Effector CD8-positive, alpha-beta T cell (primary cell): ENCODE results near the gene URB2.
"Not testable (repeated sequence)": the region's sequence is repeated elsewhere in the genome, so short reads cannot be mapped to it uniquely, and the experiment has no call there.

Experiments used
- DNase-seq: peaks from one replicate; lab custom pipeline; 2025; lab: John Stamatoyannopoulos, UW
- total RNA-seq, 4 experiments: gene quantifications; one replicate each; lab custom pipeline; 2026; lab: John Stamatoyannopoulos, UW

The URB2 gene
- total RNA-seq: 30.3 to 73.6 (median 34.6) reads per million in 4 experiments

DNA sequence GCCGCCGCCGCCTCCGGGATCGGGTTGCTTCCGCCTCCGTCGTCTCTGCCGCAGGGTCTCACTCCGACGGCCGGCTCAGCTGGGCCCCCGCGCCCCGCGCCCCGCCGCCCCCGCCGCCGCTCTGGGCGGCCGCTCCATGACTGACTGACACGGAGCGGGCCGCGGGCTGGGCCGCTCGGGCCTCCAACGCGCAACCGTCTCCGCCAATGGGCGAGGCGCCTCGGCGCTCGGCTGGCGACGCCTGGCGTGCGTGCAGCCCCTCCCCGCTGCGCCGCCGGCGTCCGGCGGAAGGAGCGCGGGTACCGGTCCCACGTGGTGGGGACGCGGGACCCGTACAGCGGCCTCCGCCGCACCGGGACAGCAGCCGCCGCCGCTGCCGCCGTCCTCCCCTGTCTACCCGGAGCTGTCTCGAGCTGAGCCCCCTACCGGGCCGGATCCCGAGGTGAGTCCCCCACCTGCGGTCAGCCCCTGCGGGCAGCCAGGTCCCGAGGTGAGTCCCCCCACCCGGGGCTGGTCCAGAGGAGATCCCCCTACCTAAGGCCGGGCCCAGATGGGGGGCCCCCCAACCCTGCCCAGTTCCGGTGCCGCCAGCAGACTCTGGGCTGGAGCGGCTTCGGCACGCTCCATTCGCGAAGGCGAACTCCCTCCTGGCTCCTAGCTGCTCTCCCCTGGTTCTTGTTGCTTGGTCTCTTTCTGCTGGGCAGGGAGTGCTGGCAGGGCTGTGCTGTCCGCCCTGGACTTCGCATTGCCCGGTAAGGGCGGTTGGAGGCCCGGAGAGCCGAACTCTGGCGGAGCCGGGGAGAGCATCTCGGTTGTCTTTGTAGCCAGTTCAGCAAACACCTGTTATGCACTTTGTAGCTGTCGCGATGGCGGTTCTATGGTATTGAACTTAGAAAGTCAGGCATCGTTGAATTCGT lies at the start of gene URB2, which contains the start of gene TAF5L:
Gene URB2 (plus strand): TSS at position 333 of the 917 bp plus-strand sequence. CDS start 1,387 bp downstream, outside the sequence.
Gene TAF5L (minus strand): TSS at position 208 of the 917 bp plus-strand sequence. CDS start 11,640 bp downstream, outside the sequence.
- DNase-seq: peak; percentile 71

DNA sequence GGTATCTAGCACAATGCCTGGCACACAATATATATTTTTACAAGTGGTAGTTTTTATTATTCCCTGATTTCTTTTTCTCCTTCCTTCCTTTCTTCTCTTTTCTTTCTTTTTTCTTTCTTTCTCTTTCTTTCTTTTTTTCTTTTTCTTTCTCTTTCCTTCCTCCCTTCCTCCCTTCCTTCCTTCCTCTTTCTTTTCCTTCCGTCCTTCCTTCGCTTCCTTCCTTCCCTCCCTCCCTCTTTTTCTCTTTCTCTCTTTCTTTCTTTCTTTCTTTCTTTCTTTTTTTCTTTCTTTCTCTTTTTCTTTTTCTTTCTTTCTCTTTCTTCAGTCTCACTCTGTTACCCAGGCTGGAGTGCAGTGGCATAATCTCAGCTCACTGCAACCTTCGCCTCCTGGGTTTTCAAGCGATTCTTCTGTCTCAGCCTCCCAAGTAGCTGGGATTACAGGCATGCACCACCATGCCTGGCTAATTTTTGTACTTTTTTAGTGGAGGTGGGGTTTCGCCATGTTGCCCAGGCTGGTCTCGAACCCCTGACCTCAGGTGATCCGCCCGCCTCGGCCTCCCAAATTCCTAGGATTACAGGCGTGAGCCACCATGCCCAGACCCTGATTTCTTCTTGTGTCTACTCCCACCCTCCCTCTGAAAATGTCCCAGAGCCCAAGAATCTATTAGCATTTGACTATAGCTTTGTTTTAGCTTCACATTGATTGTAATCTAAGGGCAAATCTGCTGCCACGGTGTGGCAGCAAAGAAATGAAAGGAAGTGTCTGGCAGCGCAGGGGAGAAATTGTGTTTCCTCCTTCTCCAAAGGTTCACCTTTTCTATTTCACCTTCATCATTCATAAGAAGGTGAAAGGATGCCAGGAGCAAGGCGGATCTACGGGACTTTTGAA lies 47.6 kb upstream of the URB2 start:
- no peak for DNase-seq

DNA sequence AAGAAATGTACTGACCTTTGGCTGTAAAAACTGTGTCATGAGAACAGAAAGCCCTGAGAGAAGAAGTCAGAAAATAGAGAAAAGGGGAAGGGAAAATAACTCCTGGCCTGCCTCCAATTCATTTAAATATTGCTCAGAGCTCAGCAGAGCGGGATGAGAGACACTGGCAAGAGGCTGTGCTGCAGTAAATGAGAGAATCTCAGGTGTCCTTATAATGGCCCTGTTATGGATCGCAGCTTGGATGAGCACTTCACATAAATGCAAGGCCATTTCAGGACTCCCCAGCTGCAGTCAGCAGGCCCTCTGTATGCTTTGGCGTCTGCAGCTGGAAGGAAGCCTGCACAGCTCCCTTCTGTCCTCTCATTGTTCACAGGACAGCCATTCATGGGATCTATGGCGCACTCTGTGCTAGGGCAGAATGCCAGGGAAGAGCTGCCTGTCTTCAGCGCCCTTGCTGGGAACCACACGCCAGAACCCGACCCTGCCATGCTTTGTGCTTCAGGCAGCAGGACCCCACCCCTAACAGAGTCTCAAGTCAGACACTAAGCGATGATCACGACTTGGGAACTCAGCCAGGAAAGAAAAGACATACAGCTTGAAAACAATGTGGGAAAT lies 46.9 kb upstream of the URB2 start:
- no peak for DNase-seq

DNA sequence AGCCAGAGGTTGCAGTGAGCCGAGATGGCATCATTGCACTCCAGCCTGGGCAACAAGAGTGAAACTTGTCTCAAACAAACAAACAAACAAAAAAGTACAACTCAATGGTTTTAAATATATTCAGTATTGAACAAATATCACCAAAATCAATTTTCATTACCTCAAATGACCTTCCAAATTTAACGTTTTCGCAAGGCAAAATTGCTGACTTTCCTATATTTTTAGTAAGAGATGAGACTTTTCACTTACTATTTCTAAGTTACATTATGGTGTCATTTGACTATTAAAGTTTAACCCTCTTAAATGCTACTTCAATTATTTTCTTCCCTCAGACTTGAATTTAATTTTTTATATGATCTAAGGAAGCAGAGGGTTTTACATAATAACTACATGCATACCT lies 44.6 kb upstream of the URB2 start:
- DNase-seq: no peak

DNA sequence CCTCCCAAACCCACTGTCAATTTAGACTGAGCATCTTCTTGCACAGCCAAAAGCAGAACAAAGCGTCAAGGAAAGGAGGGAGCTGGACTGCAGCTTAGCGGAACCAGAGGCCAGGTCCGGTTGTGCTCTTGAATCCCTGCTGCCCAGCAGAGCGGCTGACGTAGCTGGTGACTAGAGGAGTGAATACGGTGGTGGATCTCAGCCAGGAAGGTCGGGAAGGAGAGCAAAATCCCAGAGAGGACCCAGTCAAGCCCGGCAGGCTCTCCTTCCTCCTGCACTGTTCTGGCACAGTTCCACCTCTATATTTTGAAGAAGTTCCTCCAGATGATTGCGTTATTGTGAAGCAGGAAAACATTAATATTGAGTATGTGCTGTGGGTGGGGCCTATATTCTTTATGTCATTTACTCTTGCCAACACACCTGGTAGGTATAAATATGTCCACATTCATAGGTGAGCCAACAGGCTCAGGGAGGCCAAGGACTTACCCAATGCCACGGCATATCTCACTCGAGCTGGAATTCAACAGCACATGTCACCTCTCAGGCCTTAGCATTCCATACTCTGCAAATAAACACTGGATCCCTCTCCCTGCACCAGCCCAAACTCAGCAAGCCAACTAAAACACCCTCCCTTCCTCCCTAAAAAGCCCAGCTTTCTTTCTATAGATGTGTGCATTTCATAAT lies 43.9 kb upstream of the URB2 start:
- no peak for DNase-seq

DNA sequence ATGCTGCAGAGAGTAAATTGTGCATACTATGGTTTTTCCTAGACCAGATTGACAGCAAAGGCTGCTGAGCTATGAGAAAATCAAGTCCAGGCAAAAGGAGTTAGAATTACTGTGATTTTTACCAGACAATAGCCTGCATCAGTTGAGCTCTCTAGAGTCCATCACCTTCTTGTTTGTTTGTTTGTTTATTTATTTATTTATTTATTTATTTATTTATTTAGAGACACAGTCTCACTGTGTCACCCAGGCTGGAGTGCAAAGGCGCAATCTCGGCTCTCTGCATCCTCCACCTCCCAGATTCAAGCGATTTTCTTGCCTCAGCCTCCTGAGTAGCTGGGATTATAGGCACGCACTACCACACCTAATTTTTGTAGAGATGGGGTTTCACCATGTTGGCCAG lies 43.3 kb upstream of the URB2 start:
- no peak for DNase-seq

DNA sequence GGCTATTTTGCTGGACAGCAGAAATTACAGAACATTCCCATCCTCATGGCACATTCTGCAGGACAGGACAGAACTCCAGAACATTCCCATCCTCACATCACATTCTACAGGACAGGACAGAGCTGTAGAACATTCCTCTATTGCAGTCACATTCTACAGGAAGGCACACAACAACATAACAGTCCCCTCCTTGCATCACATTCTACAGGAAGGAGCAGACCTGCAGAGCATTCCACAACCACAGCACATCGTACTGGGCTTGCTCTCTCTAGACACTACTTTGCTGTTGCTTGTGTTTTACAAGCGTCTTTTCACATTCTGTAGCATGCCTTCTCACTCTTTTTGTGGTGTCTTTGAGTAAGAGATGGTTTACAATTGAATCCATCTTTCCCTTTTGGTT lies 40.7 kb upstream of the URB2 start:
- DNase-seq: no peak

DNA sequence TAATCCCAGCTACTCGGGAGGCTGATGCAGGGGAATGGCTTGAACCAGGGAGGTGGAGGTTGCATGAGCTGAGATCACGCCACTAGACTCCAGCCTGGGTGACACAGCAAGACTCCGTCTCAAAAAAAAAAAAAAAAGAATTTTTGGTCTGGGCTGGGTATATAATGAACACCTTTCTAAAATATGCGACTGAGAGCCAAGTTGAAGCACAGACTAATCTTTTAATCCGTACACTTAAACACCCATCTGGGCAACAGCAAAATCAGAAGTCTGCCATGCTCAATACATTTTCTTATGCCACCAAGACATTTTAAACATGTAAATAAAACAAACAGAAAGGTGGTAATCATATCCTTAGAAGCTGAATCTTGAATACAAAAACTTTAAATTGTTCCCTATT lies 35.9 kb upstream of the URB2 start:
- no peak for DNase-seq

DNA sequence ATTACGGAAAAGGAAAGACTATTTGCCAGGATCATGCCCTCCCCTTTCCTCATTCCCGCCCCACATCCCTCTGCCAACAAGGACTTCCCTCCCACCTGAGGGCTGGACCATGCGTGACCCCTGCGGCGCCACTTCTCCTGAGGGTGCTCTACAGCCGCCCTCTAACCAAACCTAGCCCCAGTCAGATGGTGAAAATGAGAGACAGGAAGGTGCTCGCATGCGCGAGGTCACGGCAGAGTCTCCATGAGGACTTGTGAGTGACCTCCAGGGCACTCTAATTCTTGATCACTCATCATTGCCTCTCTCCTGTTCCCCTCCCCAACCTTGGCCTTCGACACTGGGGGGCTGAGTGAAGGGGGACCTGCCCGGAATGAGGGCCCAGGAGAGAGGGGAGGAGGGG lies 32.2 kb upstream of the URB2 start:
- no peak for DNase-seq

DNA sequence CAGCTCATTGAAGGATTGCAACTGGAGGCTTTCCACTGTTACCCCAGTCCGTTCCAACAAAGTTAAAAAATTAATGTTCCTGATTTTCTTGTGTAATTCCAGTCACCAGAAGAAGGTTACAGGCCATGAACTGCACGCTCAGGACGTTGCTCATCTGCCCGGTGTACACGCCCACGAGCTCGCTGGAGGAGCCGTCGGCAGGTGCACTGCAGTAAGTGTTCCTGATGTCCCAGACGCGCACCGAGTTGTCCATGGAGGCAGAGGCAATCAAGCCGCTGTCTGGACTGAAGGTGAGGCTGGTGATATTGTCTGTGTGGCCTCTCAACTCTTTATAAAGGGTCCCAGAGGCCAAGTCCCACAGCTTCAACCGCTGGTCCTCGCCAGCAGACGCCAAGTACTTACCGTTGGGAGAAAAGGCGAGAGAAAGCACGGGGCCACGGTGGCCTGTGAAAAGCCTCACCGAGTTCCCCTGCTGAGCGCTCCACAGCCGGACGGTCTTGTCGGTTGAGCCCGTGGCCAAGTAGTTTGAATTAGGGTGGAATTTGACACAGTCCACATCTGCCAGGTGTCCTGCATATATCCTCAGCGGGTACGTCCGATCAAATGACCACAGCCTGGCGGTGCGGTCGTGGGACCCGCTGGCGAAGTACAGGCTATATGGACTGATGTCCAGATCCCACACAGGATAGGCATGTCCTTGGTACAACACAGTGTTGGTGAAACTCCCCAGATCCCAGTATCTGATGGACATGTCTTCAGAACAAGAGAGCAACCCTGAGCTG lies 31.6 kb upstream of the URB2 start:
- DNase-seq: no peak

DNA sequence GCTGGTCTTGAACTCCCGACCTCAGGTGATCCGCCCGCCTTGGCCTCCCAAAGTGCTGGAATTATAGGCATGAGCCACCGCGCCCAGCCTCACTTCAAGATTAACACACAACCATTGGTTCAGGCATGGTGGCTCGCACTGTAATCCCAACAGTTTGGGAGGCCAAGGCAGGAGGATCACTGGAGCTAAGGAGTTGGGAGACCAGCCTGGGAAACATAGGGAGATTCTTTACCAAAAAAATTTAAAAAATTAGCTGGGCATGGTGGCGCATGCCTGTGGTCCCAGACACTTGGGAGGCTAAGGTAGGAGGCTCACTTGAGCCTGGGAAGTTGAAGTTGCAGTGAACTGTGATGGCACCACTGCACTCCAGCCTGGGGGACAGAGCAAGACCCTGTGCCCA lies 30.2 kb upstream of the URB2 start:
- not testable (repeated sequence) for DNase-seq

DNA sequence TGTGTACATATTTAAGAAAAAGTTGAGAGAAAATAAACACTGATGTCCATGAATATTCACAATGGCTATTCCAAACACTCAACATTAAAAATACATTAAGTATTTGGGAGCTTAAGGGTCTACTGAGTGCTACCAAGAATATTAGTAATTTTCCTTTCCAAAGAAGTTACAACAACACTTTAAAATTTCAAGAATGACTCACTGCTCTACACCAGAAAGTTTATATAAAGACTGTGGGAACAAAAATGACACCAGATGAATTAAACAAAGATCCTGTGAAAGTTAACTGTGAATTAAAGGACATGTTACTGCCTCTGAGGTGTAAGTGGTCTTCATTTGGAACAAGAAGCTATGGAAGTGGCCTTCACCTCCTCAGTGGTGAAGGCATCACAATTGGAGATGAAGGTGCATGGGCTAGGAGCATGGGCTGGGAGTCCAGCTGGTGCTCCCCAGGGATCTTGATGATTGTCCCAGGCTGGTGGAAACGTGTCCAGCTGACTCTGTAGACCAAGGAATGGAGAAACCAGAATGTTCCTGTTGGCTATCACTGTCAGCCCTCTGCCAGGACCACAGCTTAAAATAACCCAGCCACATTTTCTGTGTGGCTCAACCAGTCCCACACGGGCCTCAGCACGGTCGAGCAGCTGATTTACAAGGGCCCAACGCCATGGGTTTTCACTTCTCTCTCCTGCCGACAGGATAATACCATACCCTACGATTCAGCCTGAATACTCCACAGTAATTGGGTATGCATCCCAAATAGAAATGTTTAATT lies 28.9 kb upstream of the URB2 start:
- DNase-seq: no peak

DNA sequence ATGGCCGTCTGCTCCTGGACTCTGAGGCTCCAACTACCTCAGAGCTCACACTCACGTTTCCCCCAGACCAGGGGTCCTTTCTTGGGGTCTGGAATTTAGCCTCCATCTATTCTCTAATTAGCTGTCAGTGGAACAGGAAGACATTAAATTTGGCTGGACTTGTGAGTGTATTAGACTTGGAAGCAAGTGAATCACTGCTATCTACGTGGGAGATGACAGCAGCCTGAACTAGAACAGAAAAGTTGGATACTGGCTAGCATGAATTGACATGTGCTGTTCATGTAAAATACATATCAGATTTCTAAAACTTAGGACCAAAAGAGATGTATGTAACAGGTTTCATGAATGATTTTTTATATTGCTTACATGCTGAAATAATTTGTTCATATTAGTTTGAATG lies 28.2 kb upstream of the URB2 start:
- DNase-seq: no peak

DNA sequence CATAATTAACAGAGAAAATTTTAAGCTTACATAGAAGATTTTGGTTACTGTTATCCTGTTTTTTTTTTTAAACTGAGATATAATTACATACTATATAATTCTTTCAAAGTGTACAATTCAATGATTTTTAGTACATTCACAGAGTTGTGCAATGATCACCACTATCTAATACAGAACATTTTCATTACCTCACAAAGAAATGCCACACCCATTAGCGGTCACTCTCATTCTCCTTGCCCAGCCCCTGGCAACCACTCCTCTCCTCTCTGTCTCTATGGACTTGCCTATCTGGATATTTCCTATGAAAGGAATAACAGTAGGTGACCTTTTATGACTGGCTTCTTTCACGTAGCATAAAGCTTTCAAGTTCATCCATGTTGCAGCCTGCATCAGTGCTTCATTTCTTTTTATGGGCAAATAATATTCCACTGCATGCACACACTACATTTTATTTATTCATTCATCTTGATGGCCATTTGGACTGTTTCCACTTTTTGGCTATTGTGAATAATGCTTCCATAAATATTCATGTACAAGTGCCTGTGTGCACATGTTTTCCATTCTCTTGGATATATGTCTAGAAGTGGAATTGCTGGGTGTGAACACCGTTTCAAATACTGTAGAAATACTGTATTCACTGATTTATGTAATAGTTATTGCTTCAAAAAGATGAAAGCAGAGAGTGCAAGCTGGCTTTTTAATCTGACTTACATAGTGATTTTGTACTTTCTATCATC lies 26.7 kb upstream of the URB2 start:
- DNase-seq: no peak

DNA sequence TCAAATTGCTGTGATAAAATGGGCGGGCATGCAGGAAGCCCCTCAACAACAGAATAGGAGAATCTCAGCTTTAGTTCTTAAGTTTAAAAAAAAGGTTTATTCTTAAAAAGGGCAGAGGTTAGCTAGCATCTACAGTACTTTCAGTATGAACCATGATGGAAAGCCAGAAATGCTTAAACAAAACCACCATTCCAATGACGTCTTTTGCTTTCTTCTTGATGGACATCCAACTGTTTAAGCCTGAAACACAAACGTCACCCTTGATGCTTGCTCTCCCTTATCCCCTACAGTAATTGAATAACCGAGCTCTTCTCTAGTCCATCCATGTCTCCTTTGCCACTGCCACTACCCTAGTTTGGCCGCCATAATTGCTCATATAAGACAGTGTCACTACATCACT lies 25.8 kb upstream of the URB2 start:
- DNase-seq: no peak

DNA sequence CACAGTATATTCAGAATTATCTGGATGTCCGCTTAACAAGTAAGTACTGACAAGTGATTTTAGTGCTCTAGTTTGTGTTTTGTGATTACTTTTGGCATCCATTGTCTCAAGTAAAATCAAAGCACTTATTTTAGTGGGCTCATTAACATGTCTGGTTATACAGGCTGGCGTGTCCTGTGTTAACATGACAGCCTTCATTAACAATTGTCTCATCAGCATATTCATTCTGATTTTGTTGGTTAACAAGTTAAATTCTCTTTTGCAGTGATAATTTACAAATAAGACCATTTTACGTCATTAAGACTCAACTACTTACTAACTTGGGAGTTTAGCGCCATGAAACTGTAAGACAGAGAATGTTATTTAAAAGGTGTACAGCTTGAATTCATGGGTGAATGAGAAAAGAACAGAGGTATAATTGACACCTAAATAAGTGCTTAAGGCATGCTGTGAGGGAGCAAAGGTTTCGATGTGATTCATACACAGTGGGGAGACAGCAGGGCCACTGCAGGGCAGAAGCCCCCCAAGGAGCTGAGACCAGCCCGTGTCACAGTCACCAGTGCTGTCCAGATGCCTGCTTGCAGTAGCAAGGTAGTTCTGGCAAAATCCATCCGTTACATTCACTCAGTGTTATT lies 22.6 kb upstream of the URB2 start:
- no peak for DNase-seq

DNA sequence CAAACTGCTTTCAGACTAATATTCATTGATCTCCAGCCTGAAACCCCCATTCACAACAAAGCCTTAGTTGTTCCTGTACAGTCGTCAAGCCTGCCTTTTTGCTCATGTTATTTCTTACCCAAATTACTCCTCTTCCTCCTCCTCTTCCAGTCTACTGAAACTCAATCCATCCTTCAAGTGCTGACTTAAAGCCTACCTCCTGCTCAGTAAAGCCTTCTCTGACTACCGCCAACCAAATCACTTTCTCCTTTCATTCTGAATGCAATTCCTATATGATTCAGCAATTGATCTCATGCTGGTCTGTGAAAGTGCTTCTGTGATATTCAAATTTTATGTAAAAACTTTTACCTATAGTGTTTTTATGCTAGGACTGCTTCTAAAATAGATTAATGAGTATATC lies 18.7 kb upstream of the URB2 start:
- DNase-seq: no peak

DNA sequence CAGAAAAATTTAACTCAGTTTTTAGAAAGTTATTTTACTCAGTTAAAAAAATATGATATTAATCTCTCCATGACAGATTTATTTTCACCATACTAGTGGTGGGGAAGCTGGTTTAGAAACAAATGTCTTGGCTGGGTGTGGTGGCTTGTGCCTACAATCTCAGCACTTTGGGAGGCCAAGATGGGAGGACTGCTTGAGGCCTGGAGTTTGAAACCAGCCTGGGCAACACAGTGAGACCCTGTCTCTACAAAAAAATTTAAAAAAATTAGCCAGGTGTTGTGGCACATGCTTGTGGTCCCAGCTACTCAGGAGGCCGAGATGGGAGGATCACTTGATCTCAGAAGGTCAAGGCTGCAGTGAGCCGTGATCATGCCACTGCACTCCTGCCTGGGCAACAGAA lies 17.5 kb upstream of the URB2 start:
- DNase-seq: no peak

DNA sequence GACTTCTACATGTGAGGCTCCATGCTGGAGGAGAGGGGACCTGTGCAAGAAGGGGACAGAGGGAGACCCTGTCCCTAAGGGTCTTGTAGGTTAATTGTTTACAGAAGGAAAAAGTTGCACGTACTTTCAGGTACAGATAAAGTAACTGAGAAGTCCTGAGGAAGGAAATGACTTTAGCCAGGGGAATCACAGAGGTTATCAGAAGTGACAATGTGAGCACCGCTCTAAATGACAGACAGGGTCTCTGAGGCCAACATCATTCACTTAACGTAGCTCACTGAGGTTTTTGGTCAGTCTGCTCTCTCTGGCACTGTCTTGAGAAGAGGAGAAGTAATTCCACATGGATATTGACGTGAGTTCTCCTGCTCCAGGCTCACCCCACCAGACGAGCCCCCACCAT lies 12.1 kb upstream of the URB2 start:
- no peak for DNase-seq
